ENCODE measurements around the gene RNF144A. TPM values are rescaled to one million over a fixed set of nuclear protein-coding genes. Genes with fewer than 3 reads are reported as not detected.

Gene RNF144A
- total RNA-seq, 1 experiment from 2014 or later, result 13.6 TPM

- TF ChIP-seq ZNF512 (CRISPR knock-in tag; IDR thresholded peaks at IDR 0.05; ENCODE audit: borderline replicate concordance) (no peak), SOX15 (CRISPR knock-in tag; IDR thresholded peaks at IDR 0.05) (no peak)
Observed at GRCh38 chr2:7004636-7005035, 87.4 kb downstream of the RNF144A start (continued).

GRCh38 chr2:7007488-7007845 is 90.3 kb downstream of the RNF144A start:
- Mint-ChIP-seq H3K4me1 (peaks cover 7% of the 10 kb centered on the region), H3K36me3 (no peaks in the 10 kb centered on the region), H3K27ac (peak overlapping the region; percentile 46; the same call in 1 of the 2 replicates), H3K27me3 (ENCODE audit: low read depth) (no peaks in the 10 kb centered on the region; the same call in 1 of the 2 replicates), H3K9me3 (no peaks in the 10 kb centered on the region), H3K4me3 (no peak overlapping the region)
- POLR2A ChIA-PET, result no interaction called here
- ATAC-seq (no peak), DNase-seq (ENCODE audit: low spot score) (no peak)
- CTCF ChIA-PET, result interaction anchor here (0.9 to 1.1 kb wide), 3 partner anchors 13 to 109 kb away, joined by 3 to 4 read pairs (median 3); no protein-coding TSS in a partner anchor
- TF ChIP-seq ZNF219 (CRISPR knock-in tag; IDR thresholded peaks at IDR 0.05; ENCODE audit: borderline replicate concordance), result no peak
- no peak for TF ChIP-seq MLX (CRISPR knock-in tag; IDR thresholded peaks at IDR 0.05)
- TF ChIP-seq NFATC4 (CRISPR knock-in tag; IDR thresholded peaks at IDR 0.05), result no peak
- no peak for TF ChIP-seq NFE2L1 (CRISPR knock-in tag; IDR thresholded peaks at IDR 0.05)
- no peak for TF ChIP-seq PREB (CRISPR knock-in tag; IDR thresholded peaks at IDR 0.05; ENCODE audit: borderline replicate concordance)
- no peak for TF ChIP-seq ZNF121 (CRISPR knock-in tag; IDR thresholded peaks at IDR 0.05)
- TF ChIP-seq ERG (CRISPR knock-in tag; IDR thresholded peaks at IDR 0.05), result no peak
- TF ChIP-seq AFF4 (CRISPR knock-in tag; IDR thresholded peaks at IDR 0.05; ENCODE audit: borderline replicate concordance), result no peak
- TF ChIP-seq NR2C2 (CRISPR knock-in tag; IDR thresholded peaks at IDR 0.05), result no peak
- TF ChIP-seq RELA (CRISPR knock-in tag; IDR thresholded peaks at IDR 0.05; ENCODE audit: borderline replicate concordance), result no peak
- no peak for TF ChIP-seq NR1H2 (CRISPR knock-in tag; IDR thresholded peaks at IDR 0.05)
- no peak for TF ChIP-seq TEAD1 (CRISPR knock-in tag; IDR thresholded peaks at IDR 0.05)
- no peak for TF ChIP-seq IRF1 (CRISPR knock-in tag; IDR thresholded peaks at IDR 0.05)
- TF ChIP-seq JUN (CRISPR knock-in tag; IDR thresholded peaks at IDR 0.05), result no peak
- TF ChIP-seq ARID4B (CRISPR knock-in tag; IDR thresholded peaks at IDR 0.05; ENCODE audit: borderline replicate concordance), result no peak
- no peak for TF ChIP-seq KAT7 (CRISPR knock-in tag; IDR thresholded peaks at IDR 0.05; ENCODE audit: borderline replicate concordance)
- no peak for TF ChIP-seq ZNF423 (CRISPR knock-in tag; IDR thresholded peaks at IDR 0.05)
- TF ChIP-seq JAZF1 (CRISPR knock-in tag; IDR thresholded peaks at IDR 0.05), result no peak
- TF ChIP-seq ZNF425 (CRISPR knock-in tag; conservative IDR thresholded peaks at IDR 0.05), result no peak
